Astrocyte of the cerebellum (primary cell): Measurements from ENCODE around the gene TMUB2.

Experiments
- DNase-seq: peaks from one replicate; pipeline ENCODE4 v3.0.0-alpha.2; 2011; ENCODE audit warnings: low read depth
- H3K4me3 ChIP-seq: 2 replicates; pipeline ENCODE4 v1.5.1; 2011; ENCODE audit warnings: mild to moderate bottlenecking, low read depth, low read length, moderate library complexity
- in situ Hi-C: cut with HindIII; loops from 2 replicates; pipeline ENCODE4 v1.10.0; 2017; ENCODE audit warnings: low sequenced_read_pairs
- TF ChIP-seq, protein P1 (sequence below): IDR thresholded peaks from 2 replicates; pipeline ENCODE4 v1.5.1; 2012; ENCODE audit warnings: low read length, low read depth, moderate library complexity, mild to moderate bottlenecking; ENCODE audit errors: missing control alignments

Gene TMUB2

GRCh38 chr17:44190481-44190880, 3.7 kb downstream of the TMUB2 start:
- H3K4me3 ChIP-seq: no peak overlapping the region
- in situ Hi-C loops: no loop called here
- DNase-seq: no peak
- TF ChIP-seq, protein P1, sequence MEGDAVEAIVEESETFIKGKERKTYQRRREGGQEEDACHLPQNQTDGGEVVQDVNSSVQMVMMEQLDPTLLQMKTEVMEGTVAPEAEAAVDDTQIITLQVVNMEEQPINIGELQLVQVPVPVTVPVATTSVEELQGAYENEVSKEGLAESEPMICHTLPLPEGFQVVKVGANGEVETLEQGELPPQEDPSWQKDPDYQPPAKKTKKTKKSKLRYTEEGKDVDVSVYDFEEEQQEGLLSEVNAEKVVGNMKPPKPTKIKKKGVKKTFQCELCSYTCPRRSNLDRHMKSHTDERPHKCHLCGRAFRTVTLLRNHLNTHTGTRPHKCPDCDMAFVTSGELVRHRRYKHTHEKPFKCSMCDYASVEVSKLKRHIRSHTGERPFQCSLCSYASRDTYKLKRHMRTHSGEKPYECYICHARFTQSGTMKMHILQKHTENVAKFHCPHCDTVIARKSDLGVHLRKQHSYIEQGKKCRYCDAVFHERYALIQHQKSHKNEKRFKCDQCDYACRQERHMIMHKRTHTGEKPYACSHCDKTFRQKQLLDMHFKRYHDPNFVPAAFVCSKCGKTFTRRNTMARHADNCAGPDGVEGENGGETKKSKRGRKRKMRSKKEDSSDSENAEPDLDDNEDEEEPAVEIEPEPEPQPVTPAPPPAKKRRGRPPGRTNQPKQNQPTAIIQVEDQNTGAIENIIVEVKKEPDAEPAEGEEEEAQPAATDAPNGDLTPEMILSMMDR: no peak

DNA sequence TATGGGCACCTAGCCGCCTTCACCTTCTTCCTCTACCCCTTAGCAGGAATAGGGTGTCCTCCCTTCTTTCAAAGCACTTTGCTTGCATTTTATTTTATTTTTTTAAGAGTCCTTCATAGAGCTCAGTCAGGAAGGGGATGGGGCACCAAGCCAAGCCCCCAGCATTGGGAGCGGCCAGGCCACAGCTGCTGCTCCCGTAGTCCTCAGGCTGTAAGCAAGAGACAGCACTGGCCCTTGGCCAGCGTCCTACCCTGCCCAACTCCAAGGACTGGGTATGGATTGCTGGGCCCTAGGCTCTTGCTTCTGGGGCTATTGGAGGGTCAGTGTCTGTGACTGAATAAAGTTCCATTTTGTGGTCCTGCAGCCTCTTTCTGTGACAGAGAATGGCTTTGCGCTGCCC, 4.6 kb downstream of the TMUB2 start:
- in situ Hi-C loops: no loop called here
- H3K4me3 ChIP-seq: no peak overlapping the region
- TF ChIP-seq, protein P1: no peak
- DNase-seq: no peak

GRCh38 chr17:44191941-44192496, 5.2 kb downstream of the TMUB2 start:
- no peak for DNase-seq
- no peak overlapping the region for H3K4me3 ChIP-seq
- in situ Hi-C loops: no loop called here
- TF ChIP-seq, protein P1: no peak

- TF ChIP-seq, protein P1: no peak
- H3K4me3 ChIP-seq: no peak overlapping the region
- no peak for DNase-seq
- in situ Hi-C loops: no loop called here
These were observed 6.0 kb downstream of the TMUB2 start for GRCh38 chr17:44192750-44193149.

DNA sequence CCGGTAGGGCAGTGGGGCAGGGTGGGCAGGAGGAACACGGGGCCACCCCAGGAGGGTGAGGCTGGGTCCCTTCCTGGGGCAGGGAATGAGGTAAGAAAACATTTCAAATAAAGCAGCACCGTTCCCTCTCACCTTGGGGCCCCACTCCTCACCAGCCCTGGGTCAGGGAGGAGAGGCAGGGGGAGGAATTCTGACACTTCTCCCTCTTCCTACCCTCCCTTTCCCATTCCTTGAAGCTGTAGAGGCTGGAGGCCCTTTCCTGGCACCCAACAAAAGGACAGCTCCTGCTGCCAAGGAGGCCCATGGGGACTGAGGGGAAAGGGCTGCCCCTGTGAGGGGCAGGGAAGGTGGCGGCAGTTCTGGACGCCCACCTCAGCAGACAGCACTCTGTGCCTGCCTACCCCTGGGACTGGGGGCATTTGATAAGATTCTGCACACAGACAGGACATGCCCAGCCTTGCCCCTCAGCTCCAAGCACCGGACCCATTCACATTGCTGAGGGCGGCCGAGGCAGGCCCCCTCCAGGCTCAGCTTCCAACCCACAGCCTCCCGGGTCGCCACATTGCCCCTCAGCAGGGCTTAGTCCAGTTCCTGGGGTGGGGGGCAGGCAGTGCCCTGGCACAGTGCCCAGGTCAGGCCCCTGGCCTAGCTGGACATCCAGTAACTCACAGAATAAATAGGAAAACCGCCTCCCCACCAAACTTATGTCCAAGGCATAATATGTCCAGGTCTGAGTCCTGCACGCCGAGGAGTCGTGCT, 6.7 kb downstream of the TMUB2 start:
- no peak overlapping the region for H3K4me3 ChIP-seq
- TF ChIP-seq, protein P1: no peak
- no peak for DNase-seq
- in situ Hi-C loops: no loop called here

DNA sequence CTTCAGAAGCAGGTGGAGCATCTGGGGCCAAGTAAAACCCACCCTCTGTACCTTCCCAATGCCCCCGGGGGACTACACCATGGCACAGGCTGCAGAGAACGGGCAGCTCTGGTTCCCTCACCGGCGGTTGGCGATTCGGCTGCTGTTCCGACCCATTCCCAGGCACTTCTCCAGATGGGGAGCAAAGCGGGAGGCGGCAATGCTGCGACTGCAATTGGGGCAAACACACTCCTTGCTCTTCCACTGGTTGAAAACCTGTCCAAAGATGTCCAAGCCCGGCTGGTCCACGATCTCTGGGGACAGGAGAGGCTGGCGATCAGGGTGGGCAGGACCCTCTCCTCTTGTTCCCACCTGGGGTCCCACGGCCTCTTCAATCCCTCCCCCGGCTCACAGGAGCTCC, 10.3 kb downstream of the TMUB2 start:
- no peak for DNase-seq
- in situ Hi-C loops: no loop called here
- no peak overlapping the region for H3K4me3 ChIP-seq
- TF ChIP-seq, protein P1: no peak
